Natural killer cell (primary cell): ENCODE results near the gene DNAAF5. TPM values are rescaled to one million over a fixed set of nuclear protein-coding genes. Genes with fewer than 3 reads are reported as not detected.

ENCODE experiments used
- ATAC-seq, 3 donors: fragments of 150-1000 bp in 2 of 3; fragments of 200-7000 bp in 1 of 3; cut with Tn5 transposase; 1 replicate in 1 of 3; 2 replicates in 2 of 3; pipeline ENCODE4 v1.10.0; 2021; ENCODE audit warnings: mild to moderate bottlenecking in 2 of 3, moderate library complexity in 2 of 3
- DNase-seq, 2 donors: peaks; one replicate each; pipeline versions ENCODE4 v3.0.0 to v3.0.0-alpha.2; 2013 to 2021; ENCODE audit warnings: mixed read lengths in 1 of 2
- H3K27ac ChIP-seq: one replicate; pipeline ENCODE4 v1.5.1; 2013; ENCODE audit warnings: mild to moderate bottlenecking, low read length
- H3K27me3 ChIP-seq: one replicate; pipeline ENCODE4 v1.6.1; 2013; ENCODE audit warnings: low read length; ENCODE audit not compliant: control insufficient read depth, insufficient read depth
- H3K36me3 ChIP-seq: one replicate; pipeline ENCODE4 v1.6.1; 2013; ENCODE audit warnings: low read length; ENCODE audit not compliant: control insufficient read depth, insufficient read depth
- H3K4me1 ChIP-seq: one replicate; pipeline ENCODE4 v1.6.1; 2013; ENCODE audit warnings: low read length; ENCODE audit not compliant: control insufficient read depth, insufficient read depth
- H3K4me3 ChIP-seq: one replicate; pipeline ENCODE4 v1.5.1; 2013; ENCODE audit warnings: low read length
- H3K9me3 ChIP-seq: one replicate; pipeline ENCODE4 v1.6.1; 2013; ENCODE audit warnings: low read length; ENCODE audit not compliant: control insufficient read depth, insufficient read depth
- H3K27ac Mint-ChIP-seq, 2 donors: one replicate each; pipeline ENCODE4 v1.8.0; 2022; ENCODE audit warnings: mild to moderate bottlenecking in 2 of 2, mixed read lengths in 2 of 2, moderate library complexity in 1 of 2
- H3K27me3 Mint-ChIP-seq, 2 donors: one replicate each; pipeline ENCODE4 v1.8.0; 2022; ENCODE audit warnings: low read depth in 2 of 2, mixed read lengths in 2 of 2
- H3K36me3 Mint-ChIP-seq: one replicate; pipeline ENCODE4 v1.8.0; 2022; ENCODE audit warnings: mixed read lengths
- H3K4me1 Mint-ChIP-seq, 2 donors: one replicate each; pipeline ENCODE4 v1.8.0; 2022; ENCODE audit warnings: mixed read lengths in 2 of 2
- H3K4me3 Mint-ChIP-seq: one replicate; pipeline ENCODE4 v1.8.0; 2022; ENCODE audit warnings: mild to moderate bottlenecking, moderate library complexity, mixed read lengths
- H3K9me3 Mint-ChIP-seq, 2 donors: one replicate each; pipeline ENCODE4 v1.8.0; 2022; ENCODE audit warnings: mixed read lengths in 2 of 2
- CTCF ChIP-seq: fragments of 200-600 bp; IDR thresholded peaks from one replicate; pipeline ENCODE4 v1.8.0; 2022; ENCODE audit warnings: antibody characterized with exemption
- WGBS: methylation state at CpG from one replicate; pipeline ENCODE4 v1.1.7; 2013; ENCODE audit warnings: missing lambda C conversion rate; ENCODE audit not compliant: insufficient coverage; 5-methylcytosine and 5-hydroxymethylcytosine counted together
- intact Hi-C: fragments of 100-400 bp; cut with micrococcal nuclease; formaldehyde crosslinking; loops from one replicate; pipeline ENCODE4 v1.14.2; 2022
- total RNA-seq, 4 donors: library from RNA; stranded (reverse); fragments of 120-200 nt in 1 of 4; gene quantifications; one replicate each; pipeline versions ENCODE4 v1.2.3 to v1.2.4, GENCODE V29; 2013 to 2022

The DNAAF5 gene
- total RNA-seq, 3 donors from 2014 or later (not counting 1 experiment from before 2014, with no cell fraction given) = 6.7 to 10.3 (median 10.3) TPM

- H3K4me1 ChIP-seq = peaks cover 18% of the 10 kb centered on the region
- peaks cover 6 to 23% of the 10 kb centered on the region in 2 donors for H3K4me1 Mint-ChIP-seq
- DNase-seq (no peak), ATAC-seq (no peak)
- no peaks in the 10 kb centered on the region for H3K36me3 Mint-ChIP-seq
- H3K4me3 Mint-ChIP-seq = peak overlapping the region; percentile 89
- H3K9me3 ChIP-seq = no peaks in the 10 kb centered on the region
- H3K27me3 Mint-ChIP-seq = no peaks in the 10 kb centered on the region
- H3K9me3 Mint-ChIP-seq = no peaks in the 10 kb centered on the region
- H3K27me3 ChIP-seq = no peaks in the 10 kb centered on the region
- 67% methylated on average over 21 of the region's 21 CpGs for WGBS
- no peak overlapping the region for H3K4me3 ChIP-seq
- H3K36me3 ChIP-seq = no peaks in the 10 kb centered on the region
- intact Hi-C loops = no loop called here
- H3K27ac Mint-ChIP-seq = no peak overlapping the region
- no peak overlapping the region for H3K27ac ChIP-seq
- TF ChIP-seq CTCF = no peak
Measured at GRCh38 chr7:727806-728460, 1.4 kb downstream of the DNAAF5 start.

GRCh38 chr7:728602-729001, 2.1 kb downstream of the DNAAF5 start:
- no peak overlapping the region for H3K27ac ChIP-seq
- H3K27me3 ChIP-seq = no peaks in the 10 kb centered on the region
- Mint-ChIP-seq H3K4me3 (peak overlapping the region; percentile 89), H3K4me1 (peaks cover 6 to 23% of the 10 kb centered on the region in 2 donors), H3K27me3 (no peaks in the 10 kb centered on the region), H3K36me3 (no peaks in the 10 kb centered on the region), H3K27ac (no peak overlapping the region), H3K9me3 (no peaks in the 10 kb centered on the region)
- no peaks in the 10 kb centered on the region for H3K9me3 ChIP-seq
- no peaks in the 10 kb centered on the region for H3K36me3 ChIP-seq
- 96% methylated on average over 9 of the region's 9 CpGs for WGBS
- ATAC-seq (no peak), DNase-seq (no peak)
- no peak for TF ChIP-seq CTCF
- intact Hi-C loops = no loop called here
- peaks cover 18% of the 10 kb centered on the region for H3K4me1 ChIP-seq
- no peak overlapping the region for H3K4me3 ChIP-seq

- H3K27me3 Mint-ChIP-seq = no peaks in the 10 kb centered on the region
- intact Hi-C loops = no loop called here
- Histone ChIP-seq H3K4me1 (peaks cover 18% of the 10 kb centered on the region), H3K27me3 (no peaks in the 10 kb centered on the region), H3K36me3 (no peaks in the 10 kb centered on the region), H3K27ac (no peak overlapping the region), H3K4me3 (no peak overlapping the region), H3K9me3 (peaks cover 1% of the 10 kb centered on the region)
- no peak for TF ChIP-seq CTCF
- H3K4me3 Mint-ChIP-seq = peak overlapping the region; percentile 53
- no peaks in the 10 kb centered on the region for H3K9me3 Mint-ChIP-seq
- H3K27ac Mint-ChIP-seq = no peak overlapping the region
- 94% methylated on average over 29 of the region's 29 CpGs for WGBS
- no peaks in the 10 kb centered on the region for H3K36me3 Mint-ChIP-seq
- ATAC-seq (no peak), DNase-seq (no peak)
- peaks cover 6 to 23% of the 10 kb centered on the region in 2 donors for H3K4me1 Mint-ChIP-seq
Measured at GRCh38 chr7:729140-730000, 2.9 kb downstream of the DNAAF5 start.
